IPS DF 6.9 (cell line): Measurements from ENCODE around the gene BAHCC1.

Experiments
- DNase-seq: peaks from one replicate; pipeline ENCODE4 v3.0.0-alpha.2; 2013; ENCODE audit warnings: low read depth, low spot score
- H3K27ac ChIP-seq: one replicate; pipeline ENCODE4 v1.5.1; 2013; ENCODE audit warnings: low read length, control low read depth
- H3K27me3 ChIP-seq: 2 replicates; pipeline ENCODE4 v1.6.1; 2013; ENCODE audit warnings: mild to moderate bottlenecking, low read length; ENCODE audit not compliant: control insufficient read depth, insufficient read depth
- H3K36me3 ChIP-seq: 2 replicates; pipeline ENCODE4 v1.6.1; 2013; ENCODE audit warnings: low read length; ENCODE audit not compliant: control insufficient read depth, insufficient read depth
- H3K4me1 ChIP-seq: 2 replicates; pipeline ENCODE4 v1.6.1; 2013; ENCODE audit warnings: low read length; ENCODE audit not compliant: control insufficient read depth, insufficient read depth
- H3K4me3 ChIP-seq: 2 replicates; pipeline ENCODE4 v1.5.1; 2013; ENCODE audit warnings: mild to moderate bottlenecking, low read length
- H3K9me3 ChIP-seq: 2 replicates; pipeline ENCODE4 v1.6.1; 2013; ENCODE audit warnings: low read length, inconsistent platforms; ENCODE audit not compliant: control insufficient read depth, insufficient read depth
- WGBS: extraction: QIAGEN DNeasy Blood & Tissue Kit; methylation state at CpG from one replicate; pipeline ENCODE4 v1.1.7; 2013; ENCODE audit warnings: mixed read lengths, missing lambda C conversion rate; ENCODE audit not compliant: insufficient read length, insufficient coverage; 5-methylcytosine and 5-hydroxymethylcytosine counted together

Gene BAHCC1

GRCh38 chr17:81367171-81367570 is 28.1 kb upstream of the BAHCC1 start:
- no CpG with 5 or more reads among the region's 12 CpGs for WGBS
- Histone ChIP-seq H3K36me3 (no peaks in the 10 kb centered on the region; the same call in 1 of the 2 replicates), H3K4me3 (no peak overlapping the region), H3K4me1 (no peaks in the 10 kb centered on the region; the same call in 1 of the 2 replicates), H3K27me3 (no peaks in the 10 kb centered on the region; the same call in 1 of the 2 replicates), H3K9me3 (no peaks in the 10 kb centered on the region), H3K27ac (no peak overlapping the region)
- DNase-seq, result no peak

- H3K4me3 ChIP-seq, result no peak overlapping the region
- no CpG with 5 or more reads among the region's 32 CpGs for WGBS
- DNase-seq, result no peak
- H3K27me3 ChIP-seq, result no peaks in the 10 kb centered on the region; the same call in 1 of the 2 replicates
- no peaks in the 10 kb centered on the region for H3K9me3 ChIP-seq
- no peaks in the 10 kb centered on the region; the same call in 1 of the 2 replicates for H3K36me3 ChIP-seq
- no peaks in the 10 kb centered on the region; the same call in 1 of the 2 replicates for H3K4me1 ChIP-seq
- no peak overlapping the region for H3K27ac ChIP-seq
Measured at GRCh38 chr17:81368161-81369022, 26.9 kb upstream of the BAHCC1 start.

- no peaks in the 10 kb centered on the region; the same call in 1 of the 2 replicates for H3K27me3 ChIP-seq
- no peaks in the 10 kb centered on the region for H3K9me3 ChIP-seq
- no peak overlapping the region for H3K27ac ChIP-seq
- no peak overlapping the region for H3K4me3 ChIP-seq
- no peaks in the 10 kb centered on the region for H3K36me3 ChIP-seq
- DNase-seq, result no peak
- WGBS, result no CpG with 5 or more reads among the region's 5 CpGs
- H3K4me1 ChIP-seq, result no peaks in the 10 kb centered on the region; the same call in 1 of the 2 replicates
Measured at GRCh38 chr17:81370294-81370693, 25.0 kb upstream of the BAHCC1 start.

- WGBS, result no CpG with 5 or more reads among the region's 22 CpGs
Measured at GRCh38 chr17:81371910-81372760, 23.1 kb upstream of the BAHCC1 start.

GRCh38 chr17:81373536-81374160 is 21.6 kb upstream of the BAHCC1 start:
- Histone ChIP-seq H3K4me1 (no peaks in the 10 kb centered on the region), H3K9me3 (no peaks in the 10 kb centered on the region), H3K27ac (no peak overlapping the region), H3K27me3 (no peaks in the 10 kb centered on the region), H3K36me3 (no peaks in the 10 kb centered on the region), H3K4me3 (no peak overlapping the region)
- no CpG with 5 or more reads among the region's 24 CpGs for WGBS
- no peak for DNase-seq

More at GRCh38 chr17:81371910-81372760, 23.1 kb upstream of the BAHCC1 start:
- Histone ChIP-seq H3K27ac (no peak overlapping the region), H3K36me3 (no peaks in the 10 kb centered on the region), H3K9me3 (no peaks in the 10 kb centered on the region), H3K4me3 (no peak overlapping the region), H3K4me1 (no peaks in the 10 kb centered on the region), H3K27me3 (no peaks in the 10 kb centered on the region)
- no peak for DNase-seq

- Histone ChIP-seq H3K4me3 (no peak overlapping the region), H3K36me3 (no peaks in the 10 kb centered on the region), H3K27me3 (no peaks in the 10 kb centered on the region), H3K9me3 (no peaks in the 10 kb centered on the region), H3K27ac (no peak overlapping the region), H3K4me1 (peaks cover 1% of the 10 kb centered on the region; the same call in 1 of the 2 replicates)
- no peak for DNase-seq
- WGBS, result no CpG with 5 or more reads among the region's 5 CpGs
Measured at GRCh38 chr17:81374890-81375289, 20.4 kb upstream of the BAHCC1 start.

- Histone ChIP-seq H3K27me3 (no peaks in the 10 kb centered on the region), H3K9me3 (no peaks in the 10 kb centered on the region), H3K36me3 (no peaks in the 10 kb centered on the region), H3K4me3 (no peak overlapping the region), H3K4me1 (peaks cover 1% of the 10 kb centered on the region; the same call in 1 of the 2 replicates), H3K27ac (no peak overlapping the region)
- no CpG with 5 or more reads among the region's 25 CpGs for WGBS
- DNase-seq, result no peak
Measured at GRCh38 chr17:81376946-81377714, 18.1 kb upstream of the BAHCC1 start.

GRCh38 chr17:81378941-81379511 is 16.2 kb upstream of the BAHCC1 start:
- H3K27ac ChIP-seq, result no peak overlapping the region
- no peak for DNase-seq
- no peaks in the 10 kb centered on the region for H3K36me3 ChIP-seq
- no CpG with 5 or more reads among the region's 11 CpGs for WGBS
- no peak overlapping the region for H3K4me3 ChIP-seq
- H3K4me1 ChIP-seq, result peaks cover 1% of the 10 kb centered on the region; the same call in 1 of the 2 replicates
- no peaks in the 10 kb centered on the region for H3K27me3 ChIP-seq
- no peaks in the 10 kb centered on the region for H3K9me3 ChIP-seq

- WGBS, result no CpG with 5 or more reads among the region's 17 CpGs
- H3K27ac ChIP-seq, result no peak overlapping the region
Measured at GRCh38 chr17:81379523-81379942, 15.7 kb upstream of the BAHCC1 start.

More at GRCh38 chr17:81379523-81379942, 15.7 kb upstream of the BAHCC1 start:
- no peak for DNase-seq
- H3K4me1 ChIP-seq, result peaks cover 1% of the 10 kb centered on the region; the same call in 1 of the 2 replicates
- H3K9me3 ChIP-seq, result no peaks in the 10 kb centered on the region
- no peaks in the 10 kb centered on the region for H3K36me3 ChIP-seq
- H3K4me3 ChIP-seq, result no peak overlapping the region
- no peaks in the 10 kb centered on the region for H3K27me3 ChIP-seq
